GM18907 (cell line): Measurements from ENCODE around the gene SLC12A7.

Experiments used
- ATAC-seq: cut with Tn5 transposase; IDR thresholded peaks from one replicate; pipeline ENCODE4 v1.9.1; 2021; ENCODE audit warnings: mild to moderate bottlenecking, moderate library complexity; ENCODE audit not compliant: unreplicated experiment

SLC12A7 gene

DNA sequence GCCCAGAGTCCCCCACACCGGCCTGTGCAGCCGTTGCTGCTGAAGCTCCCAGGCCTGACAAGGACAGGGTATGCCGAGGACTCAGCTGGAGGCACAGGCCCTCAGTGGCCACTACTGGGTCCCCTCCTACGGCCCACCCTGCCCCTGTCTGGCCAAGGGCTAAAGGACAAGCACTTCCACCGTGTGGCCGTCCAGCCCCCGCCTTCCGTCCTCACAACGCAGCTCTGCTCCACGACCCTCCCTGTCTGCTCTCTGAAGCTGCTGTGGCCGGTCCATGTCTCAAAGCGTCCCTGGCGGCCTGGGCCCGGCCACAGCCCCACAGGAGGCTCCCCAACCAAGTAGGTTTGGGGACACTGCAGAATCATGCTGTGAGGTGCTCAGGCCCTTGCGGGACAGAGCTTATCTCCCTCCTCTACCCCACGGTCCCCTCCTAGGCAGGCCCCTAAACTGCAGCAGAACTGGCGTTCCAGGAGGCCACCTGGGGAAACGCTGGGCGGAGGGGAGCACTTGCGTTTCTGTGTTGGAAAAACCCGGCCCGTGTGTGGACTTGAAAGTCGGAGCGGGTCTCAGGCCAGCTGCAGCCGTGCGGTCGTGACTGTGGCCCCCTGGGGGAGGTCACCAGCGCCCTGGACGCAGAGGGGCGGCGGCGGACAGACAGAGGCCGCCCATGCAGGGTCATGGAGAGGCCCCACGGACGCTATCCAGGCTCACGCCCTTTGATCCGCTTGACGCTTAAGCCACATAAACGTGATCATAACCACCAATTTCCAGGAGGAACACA is 57.7 kb downstream of the SLC12A7 start:
- ATAC-seq, result no peak

DNA sequence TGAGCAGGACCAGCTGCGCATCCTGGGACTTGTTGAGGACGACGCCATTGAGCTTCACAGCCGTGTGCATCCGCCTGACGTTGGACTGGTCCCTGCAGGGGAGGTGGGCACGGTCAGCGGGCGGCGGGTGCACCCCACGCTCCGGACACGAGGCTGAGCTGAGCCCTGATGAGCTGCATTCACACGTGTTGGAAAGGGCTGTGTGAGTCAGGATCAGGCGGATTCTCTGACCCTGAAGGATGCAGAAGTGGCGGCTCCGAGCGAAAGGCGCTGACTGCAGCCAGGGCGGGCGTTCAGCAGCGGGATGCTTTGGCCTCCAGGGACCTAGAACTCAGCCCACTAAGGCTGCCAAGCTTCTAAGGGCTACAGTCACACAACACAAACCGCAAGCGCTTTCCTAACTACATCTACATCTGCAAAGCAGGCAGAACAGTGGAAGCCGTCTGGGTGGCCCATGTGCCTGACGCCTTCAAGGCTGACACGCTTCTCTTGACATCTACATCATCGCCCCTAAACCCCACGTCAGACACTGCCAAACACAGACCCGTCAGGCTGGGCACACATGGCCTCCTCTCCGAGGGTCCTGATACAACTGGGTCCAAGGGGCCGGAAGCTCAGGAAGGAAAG is 58.4 kb downstream of the SLC12A7 start:
- ATAC-seq, result no peak

DNA sequence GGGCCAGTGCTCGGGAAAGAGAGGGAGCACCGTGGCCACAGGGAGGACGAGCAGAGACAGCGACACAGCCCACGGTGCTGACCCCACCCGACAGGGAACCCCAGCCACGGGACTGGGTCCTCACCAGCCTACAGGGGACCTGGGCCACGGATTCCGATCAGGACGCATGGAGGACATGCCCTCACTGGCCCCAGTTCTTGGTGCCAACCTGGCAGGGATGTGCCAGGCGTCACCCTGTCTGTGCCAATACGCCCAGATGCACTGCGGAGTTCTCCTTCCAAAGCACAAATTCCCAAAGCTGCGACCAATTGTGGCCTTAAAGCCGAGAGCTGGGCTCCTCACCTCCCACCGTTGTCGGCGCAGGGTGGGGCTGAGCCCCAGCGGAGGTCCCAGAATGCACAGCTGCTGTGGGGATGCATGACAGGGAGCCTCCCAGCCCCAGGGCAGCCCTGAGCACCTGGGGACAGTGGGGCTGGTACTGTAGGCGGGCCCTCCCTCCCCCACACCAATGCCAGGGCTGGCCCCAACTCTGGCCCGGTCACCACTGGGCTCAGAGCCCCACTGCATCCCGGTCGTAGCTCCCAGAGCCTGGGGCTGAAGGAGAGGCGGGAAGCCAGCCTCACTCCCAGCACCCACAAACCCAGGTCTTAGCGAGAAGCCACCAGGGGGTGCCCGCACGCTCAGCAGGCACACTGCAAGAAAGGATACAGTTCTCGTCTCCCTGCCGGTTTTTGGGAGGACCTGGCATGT is 59.0 kb downstream of the SLC12A7 start:
- no peak for ATAC-seq

DNA sequence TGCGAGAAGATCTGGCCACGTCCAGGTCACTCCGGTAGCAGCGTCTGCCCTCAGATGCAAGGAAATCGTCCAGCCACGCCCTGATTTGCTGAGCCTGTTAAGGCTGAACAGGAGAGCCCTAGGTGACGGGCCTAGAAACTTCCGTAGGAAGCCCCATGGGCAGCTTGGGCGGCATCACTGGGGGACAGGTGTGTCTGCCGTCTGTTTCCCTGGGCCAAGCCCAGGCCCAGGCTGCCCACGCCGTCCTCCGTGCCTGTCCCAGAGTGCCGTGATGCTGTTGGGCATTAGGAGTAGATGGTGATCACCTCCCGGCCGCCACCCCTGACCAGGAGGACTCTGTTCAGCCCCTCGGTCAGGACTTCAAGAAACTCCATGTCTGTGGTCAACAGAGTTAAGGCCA is 59.8 kb downstream of the SLC12A7 start:
- ATAC-seq, result no peak

DNA sequence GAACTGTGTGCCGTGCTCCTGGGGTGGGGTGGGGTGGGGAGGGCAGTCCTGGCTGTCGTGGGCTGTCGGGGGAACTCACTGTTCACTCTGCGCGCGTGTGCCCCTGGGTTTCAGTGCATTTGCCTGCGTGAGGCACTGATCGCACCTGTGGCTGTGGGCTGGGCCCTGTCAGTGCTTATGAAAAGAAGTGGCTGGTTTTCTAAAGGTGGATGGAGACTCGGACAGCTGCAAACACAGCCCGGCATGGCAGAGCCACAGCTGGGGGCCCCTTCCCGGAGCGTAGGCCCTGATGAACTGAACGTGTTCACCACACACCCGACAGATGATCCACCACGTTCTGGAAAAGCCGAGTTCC is 60.5 kb downstream of the SLC12A7 start:
- no peak for ATAC-seq

DNA sequence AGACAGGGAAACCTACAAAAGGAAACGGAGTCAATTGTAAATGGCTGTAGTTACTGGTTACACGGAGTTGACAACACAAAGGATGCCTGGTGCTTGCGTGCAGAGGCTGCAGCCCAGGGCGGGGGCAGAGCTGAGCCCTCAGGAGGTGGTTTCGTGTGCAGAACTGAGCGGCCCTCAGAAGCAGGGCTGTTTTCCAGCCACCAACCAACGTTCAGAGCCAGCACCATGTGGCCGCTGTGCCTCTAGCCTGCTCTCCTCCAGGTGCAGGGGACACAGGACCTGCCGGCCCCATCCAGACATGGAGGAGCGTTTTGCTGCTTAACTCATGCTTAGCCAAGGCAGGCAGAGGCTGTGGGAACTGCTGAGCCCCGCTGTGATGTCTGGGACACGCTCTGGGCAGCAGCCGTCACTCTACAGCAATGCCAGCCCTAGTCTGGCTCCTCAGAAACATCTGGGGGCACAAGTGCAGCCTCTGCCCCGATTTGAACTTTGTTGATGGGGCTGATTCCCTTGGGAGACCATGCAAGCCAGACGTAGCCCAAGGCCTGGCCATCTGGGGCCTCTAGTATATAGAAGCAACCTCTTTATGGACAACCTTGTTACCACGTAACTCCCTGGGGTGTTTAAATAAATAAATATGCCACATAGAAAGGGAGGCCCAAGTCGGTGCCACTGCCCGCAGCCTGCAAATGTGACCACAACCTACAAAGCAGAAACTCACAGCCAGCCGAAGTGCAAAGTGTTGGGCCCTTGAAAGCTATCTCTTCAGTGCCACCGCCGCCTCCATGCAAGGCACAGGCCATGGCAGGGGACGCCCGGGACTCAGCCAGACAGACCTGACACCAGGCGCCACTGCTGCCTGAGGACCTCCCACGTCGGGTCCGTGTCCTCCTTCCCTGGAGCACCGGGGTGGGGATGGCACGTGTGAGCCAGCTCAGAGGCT is 61.2 kb downstream of the SLC12A7 start:
- ATAC-seq, result no peak

DNA sequence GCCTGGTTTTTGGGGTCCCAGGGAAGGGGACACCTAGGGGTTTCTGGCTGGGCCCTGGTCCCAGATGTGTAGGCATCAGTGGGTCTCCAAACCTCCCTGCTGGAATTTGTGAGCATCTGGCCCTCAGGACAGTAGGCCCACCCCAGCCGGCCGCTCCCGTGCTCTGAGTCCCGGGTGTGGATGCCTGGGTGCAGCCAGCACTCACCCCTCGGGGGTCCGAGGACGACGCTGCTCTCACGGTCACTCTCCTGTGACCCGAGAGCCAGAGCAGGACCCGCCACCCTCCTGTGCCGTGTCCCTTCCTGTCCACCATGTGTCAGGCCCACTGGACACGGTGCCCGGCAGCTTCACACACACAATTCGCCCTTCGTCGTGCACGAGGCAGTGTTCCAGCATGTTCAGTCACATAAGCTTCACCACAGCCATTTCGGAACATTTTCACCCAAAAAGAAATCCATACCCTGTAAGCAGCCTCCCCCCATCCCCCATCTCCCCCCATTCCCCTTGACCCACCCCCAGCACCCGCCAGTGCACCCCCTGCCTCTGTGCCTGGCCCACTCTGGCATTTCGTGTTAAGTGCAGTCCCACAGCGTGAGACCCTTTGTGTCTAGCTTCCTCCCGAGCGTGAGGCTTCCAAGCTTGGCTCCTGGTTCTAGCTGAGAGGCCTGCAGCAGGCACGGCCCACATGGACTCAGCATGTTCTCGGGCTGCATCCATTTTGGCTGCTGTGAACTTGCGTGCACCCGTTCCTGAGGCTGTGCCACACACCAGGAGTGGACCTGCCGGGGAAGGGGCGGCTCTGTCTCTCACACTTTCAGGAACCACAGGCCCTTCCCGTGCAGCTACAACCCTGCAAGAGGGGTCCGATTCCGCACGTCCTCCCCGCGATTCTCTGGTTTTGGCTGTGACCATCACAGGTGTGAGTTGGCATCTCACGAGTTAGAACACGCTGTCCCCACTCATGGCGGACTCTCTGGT is 62.7 kb downstream of the SLC12A7 start:
- no peak for ATAC-seq

DNA sequence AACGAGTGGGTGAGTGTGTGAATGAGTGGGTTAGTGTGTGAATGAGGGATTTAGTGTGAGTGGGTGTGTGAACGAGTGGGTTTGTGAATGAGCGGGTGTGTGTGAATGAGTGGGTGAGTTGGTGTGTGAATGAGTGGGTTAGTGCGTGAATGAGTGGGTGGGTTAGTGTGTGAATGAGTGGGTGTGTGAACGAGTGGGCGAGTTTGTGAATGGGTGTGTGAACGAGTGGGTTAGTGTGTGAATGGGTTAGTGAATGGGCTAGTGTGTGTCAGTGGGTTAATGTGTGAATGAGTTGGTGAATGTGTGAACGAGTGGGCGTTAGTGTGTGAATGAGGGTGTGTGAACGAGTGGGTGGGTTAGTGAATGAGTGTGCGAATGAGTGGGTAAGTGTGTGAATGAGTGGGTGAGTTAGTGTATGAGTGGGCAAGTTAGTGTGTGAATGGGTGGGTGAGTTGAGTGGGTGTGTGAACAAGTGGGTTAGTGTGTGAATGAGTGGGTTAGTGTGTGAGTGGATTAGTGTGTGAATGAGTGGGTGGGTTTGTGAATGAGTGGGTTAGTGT is 63.6 kb downstream of the SLC12A7 start:
- no peak for ATAC-seq

DNA sequence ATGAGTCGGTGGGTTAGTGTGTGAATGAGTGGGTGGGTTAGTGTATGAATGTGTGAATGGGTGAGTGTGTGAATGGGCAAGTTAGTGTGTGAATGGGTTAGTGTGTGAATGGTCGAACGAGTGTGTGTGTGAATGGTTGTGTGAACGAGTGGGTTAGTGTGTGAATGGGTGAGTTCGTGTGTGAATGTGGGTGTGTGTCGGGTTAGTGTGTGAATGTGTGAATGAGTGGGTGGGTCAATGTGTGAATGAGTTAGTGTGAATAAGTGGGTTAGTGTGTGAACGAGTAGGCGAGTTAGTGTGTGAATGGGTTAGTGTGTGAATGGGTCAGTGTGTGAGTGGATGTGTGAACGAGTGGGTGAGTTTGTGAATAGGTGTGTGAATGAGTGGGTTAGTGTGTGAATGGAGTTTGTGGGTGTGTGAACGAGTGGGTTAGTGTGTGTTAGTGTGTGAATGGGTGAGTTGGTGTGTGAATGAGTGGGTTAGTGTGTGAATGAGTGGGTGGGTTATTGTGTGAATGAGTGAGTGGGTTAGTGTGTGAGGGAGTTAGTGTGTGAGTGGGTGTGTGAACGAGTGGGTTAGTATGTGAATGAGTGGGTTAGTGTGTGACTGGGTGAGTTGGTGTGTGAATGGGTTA is 64.4 kb downstream of the SLC12A7 start:
- ATAC-seq, result no peak

DNA sequence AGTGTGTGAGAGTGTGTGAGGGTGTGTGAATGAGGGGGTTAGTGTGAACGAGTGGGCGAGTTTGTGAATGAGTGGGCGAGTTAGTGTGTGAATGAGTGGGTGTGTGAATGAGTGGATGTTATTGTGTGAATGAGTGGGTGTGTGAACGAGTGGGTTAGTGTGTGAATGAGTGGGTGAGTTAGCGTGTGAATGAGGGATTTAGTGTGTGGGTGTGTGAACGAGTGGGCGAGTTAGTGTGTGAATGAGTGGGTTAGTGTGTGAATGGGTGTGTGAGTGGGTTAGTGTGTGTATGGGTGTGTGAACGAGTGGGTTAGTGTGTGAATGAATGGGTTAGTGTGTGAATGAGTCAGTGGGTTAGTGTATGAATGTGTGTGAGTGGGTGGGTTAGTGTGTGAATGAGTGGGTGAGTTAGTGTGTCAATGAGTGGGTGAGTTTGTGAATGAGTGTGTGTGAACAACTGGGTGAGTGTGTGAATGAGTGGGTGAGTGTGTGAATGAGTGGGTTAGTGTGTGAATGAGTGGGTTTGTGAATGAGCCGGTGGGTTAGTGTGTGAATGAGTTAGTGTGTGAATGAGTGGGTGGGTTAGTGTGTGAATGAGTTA is 65.8 kb downstream of the SLC12A7 start:
- no peak for ATAC-seq

DNA sequence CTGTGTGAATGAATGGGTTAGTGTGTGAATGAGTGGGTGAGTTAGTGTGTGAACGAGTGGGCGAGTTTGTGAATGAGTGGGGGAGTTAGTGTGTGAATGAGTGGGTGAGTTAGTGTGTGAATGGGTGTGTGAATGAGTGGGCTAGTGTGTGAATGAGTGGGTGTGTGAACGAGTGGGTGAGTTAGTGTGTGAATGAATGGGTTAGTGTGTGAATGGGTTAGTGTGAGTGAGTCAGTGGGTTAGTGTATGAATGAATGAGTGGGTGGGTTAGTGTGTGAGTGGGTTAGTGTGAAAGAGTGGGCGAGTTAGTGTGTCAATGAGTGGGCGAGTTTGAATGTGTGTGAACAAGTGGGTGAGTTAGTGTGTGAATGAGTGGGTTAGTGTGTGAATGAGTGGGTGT is 67.7 kb downstream of the SLC12A7 start:
- no peak for ATAC-seq

DNA sequence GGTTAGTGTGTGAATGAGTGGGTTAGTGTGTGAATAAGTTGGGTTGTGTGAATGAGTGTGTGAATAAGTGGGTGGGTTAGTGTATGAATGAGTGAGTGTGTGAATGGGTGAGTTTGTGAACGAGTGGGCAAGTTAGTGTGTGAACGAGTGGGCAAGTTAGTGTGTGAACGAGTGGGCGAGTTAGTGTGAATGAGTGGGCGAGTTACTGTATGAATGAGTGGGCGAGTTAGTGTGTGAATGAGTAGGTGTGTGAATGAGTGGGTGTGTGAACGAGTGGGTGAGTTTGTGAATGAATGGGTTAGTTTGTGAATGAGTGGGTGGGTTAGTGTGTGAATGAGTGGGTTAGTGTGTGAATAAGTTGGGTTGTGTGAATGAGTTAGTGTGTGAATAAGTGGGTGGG is 68.5 kb downstream of the SLC12A7 start:
- ATAC-seq, result no peak

DNA sequence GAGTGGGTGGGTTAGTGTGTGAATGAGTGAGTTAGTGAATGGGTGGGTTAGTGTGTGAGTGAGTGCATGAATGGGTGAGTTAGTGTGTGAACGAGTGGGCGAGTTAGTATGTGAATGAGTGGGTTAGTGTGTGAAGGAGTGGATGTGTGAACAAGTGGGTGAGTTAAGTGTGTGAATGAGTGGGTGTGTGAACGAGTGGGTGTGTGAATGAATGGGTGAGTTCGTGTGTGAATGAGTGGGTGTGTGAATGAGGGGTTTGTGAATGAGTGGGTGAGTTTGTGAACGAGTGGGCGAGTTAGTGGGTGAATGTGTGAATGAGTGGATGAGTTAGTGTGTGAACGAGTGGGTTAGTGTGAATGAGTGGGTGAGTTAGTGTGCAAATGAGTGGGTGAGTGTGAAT is 69.2 kb downstream of the SLC12A7 start:
- ATAC-seq, result no peak

DNA sequence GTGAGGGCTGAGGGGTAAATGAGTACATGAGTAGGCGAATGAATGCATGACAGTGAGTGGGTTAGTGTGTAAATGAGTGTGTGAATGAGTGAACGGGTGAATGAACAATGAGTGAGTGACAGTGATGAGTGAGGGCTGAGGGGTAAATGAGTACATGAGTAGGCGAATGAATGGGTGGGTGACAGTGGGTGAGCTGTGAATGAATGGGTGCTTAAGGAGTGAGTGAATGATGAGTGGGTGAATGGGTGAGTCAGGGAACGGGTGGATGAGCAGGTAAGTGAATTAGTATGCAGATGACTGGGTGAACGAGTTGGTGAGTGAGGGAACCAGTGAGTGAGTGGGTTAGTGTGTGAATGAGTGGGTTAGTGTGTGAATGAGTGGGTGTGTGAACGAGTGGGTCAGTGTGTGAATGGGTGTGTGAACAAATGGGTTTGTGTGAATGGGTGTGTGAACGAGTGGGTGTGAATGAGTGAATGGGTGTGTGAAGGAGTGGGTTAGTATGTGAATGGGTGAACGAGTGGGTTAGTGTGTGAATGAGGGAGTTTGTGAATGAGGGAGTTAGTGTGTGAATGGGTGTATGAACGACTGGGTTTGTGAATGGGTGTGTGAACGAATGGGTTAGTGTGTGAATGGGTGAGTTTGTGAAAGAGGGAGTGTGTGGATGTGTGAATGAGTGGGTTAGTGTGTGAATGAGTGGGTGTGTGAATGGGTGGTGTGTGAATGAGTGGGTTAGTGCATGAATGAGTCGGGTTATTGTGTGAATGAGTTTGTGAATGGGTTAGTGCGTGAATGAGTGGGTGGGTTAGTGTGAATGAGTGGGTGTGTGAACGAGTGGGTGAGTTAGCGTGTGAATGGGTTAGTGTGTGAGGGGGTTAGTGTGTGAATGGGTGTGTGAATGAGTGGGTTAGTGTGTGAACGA is 70.4 kb downstream of the SLC12A7 start:
- no peak for ATAC-seq

DNA sequence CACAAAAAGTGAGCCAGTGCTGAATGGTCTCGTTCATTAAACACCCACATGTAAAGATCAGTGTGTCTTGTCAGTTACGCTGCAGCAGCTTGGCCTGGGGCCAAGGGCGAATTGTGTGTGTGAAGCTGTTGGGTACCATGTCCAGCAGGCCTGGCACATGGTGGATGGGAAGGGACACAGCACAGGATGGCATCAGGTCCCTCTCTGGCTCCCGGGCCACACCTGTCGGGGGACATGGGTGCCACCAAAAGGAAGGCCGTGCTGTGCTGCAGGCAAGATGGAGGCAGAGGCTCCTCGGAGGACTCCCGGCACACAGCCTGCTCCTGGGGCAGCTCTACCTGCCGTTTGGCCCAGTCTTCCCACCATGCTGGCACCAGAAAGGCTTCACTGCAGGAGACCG is 71.3 kb downstream of the SLC12A7 start:
- ATAC-seq, result no peak

DNA sequence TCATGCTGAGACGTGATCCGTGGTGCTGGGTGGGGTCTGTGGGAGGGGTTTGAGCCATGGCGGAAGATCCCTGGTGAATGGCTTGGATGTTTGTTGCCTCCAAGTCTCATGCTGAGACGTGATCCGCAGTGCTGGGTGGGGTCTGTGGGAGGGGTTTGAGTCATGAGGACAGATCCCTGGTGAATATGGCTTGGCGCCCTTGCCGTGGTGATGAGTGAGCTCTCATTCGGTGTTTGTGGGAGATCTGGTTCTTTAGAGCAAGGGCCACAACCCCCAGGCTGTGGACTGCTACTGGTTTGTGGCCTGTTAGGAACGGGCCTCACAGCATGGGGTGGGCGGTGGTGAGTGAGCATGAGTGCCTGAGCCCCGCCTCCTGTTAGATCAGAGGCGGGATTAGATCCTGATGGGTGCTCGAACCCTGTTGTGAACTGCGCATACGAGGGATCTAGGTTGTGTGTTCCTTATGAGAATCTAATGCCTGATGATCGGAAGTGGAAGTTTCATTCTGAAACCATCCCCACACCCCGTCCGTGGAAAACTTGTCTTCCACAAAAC is 72.1 kb downstream of the SLC12A7 start:
- no peak for ATAC-seq

DNA sequence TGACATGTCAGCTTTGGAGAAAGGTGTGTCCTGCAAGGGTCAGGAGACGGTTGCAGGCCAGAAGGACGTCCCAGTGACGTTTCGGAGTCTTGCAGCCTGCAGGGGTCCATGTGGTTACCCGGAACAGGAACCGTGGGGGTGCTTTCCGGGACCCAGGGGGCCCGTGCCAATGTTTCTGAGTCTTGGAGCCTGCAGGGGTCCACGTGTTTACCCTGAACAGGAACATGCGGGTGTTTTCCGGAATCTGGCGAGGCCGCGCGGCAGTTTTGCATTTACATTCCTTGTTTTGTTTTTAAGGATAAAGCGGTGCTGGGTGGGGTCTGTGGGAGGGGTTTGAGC is 72.7 kb downstream of the SLC12A7 start:
- no peak for ATAC-seq
